Suprapubic skin (tissue), 4 donors: Measurements from ENCODE around the gene ERGIC1.

Experiments used
- CTCF ChIP-seq, 2 donors: fragments of 200-600 bp in 1 of 2; fragments of 450-650 bp in 1 of 2; sonication (generic) in 1 of 2; IDR thresholded peaks; one replicate each; pipeline ENCODE4 v1.5.1; 2016 to 2019; ENCODE audit warnings: antibody characterized with exemption in 2 of 2, mild to moderate bottlenecking in 1 of 2, moderate library complexity in 1 of 2
- POLR2A ChIP-seq, 2 donors: fragments of 450-650 bp; IDR thresholded peaks; one replicate each; pipeline ENCODE4 v1.6.1; 2017; ENCODE audit warnings: antibody characterized with exemption in 2 of 2, mild to moderate bottlenecking in 2 of 2, moderate library complexity in 2 of 2
- POLR2AphosphoS5 ChIP-seq, 3 donors: sonication (generic); formaldehyde crosslinking; IDR thresholded peaks; one replicate each; pipeline ENCODE4 v1.6.1; 2017; ENCODE audit warnings: antibody characterized with exemption in 3 of 3

GRCh38 chr5:172895549-172895948 lies 61.5 kb downstream of the ERGIC1 start:
- TF ChIP-seq CTCF (IDR thresholded peaks at IDR 0.05) (no peak), POLR2AphosphoS5 (IDR thresholded peaks at IDR 0.05) (no peak), POLR2A (IDR thresholded peaks at IDR 0.05) (no peak)
